CD4-positive, alpha-beta memory T cell (primary cell): ENCODE results near the gene NKX2-4. TPM values are rescaled to one million over a fixed set of nuclear protein-coding genes. Genes with fewer than 3 reads are reported as not detected.
"Not testable (repeated sequence)": the region's sequence is repeated elsewhere in the genome, so short reads cannot be mapped to it uniquely, and the experiment has no call there.

ENCODE experiments used
- CTCF ChIA-PET: fragments of 350-600 bp; sonication (Branson Sonifier 250); formaldehyde crosslinking; loops from one replicate; lab custom pipeline; 2021; ENCODE audit warnings: inconsistent platforms; ENCODE audit not compliant: partially characterized antibody; lab: Charles Lee
- POLR2A ChIA-PET: fragments of 350-600 bp; sonication (Branson Sonifier 250); formaldehyde crosslinking; loops from one replicate; lab custom pipeline; 2021; ENCODE audit not compliant: partially characterized antibody; lab: Charles Lee
- DNase-seq, 5 donors: peaks; one replicate each; pipeline versions ENCODE4 v3.0.0 to v3.0.0-alpha.2; 2020 to 2022; ENCODE audit warnings: mixed read lengths in 1 of 5
- H3K27ac ChIP-seq: one replicate; pipeline ENCODE4 v1.7.0; 2013; ENCODE audit warnings: low read depth, low read length
- H3K27me3 ChIP-seq: 2 replicates; pipeline ENCODE4 v1.7.0; 2013; ENCODE audit warnings: mild to moderate bottlenecking, low read length, moderate library complexity; ENCODE audit not compliant: insufficient read depth
- H3K36me3 ChIP-seq: 2 replicates; pipeline ENCODE4 v1.7.0; 2013; ENCODE audit warnings: mild to moderate bottlenecking, low read length, moderate library complexity; ENCODE audit not compliant: insufficient read depth
- H3K4me1 ChIP-seq: 2 replicates; pipeline ENCODE4 v1.7.0; 2013; ENCODE audit warnings: mild to moderate bottlenecking, low read length, moderate library complexity; ENCODE audit not compliant: insufficient read depth
- H3K4me3 ChIP-seq, 2 donors: one replicate each; pipeline ENCODE4 v1.7.0; 2013; ENCODE audit warnings: low read length in 2 of 2, mild to moderate bottlenecking in 1 of 2
- H3K9me3 ChIP-seq, 2 donors: one replicate each; pipeline ENCODE4 v1.7.0; 2013; ENCODE audit warnings: low read length in 2 of 2, control low read depth in 1 of 2; ENCODE audit not compliant: control insufficient read depth in 1 of 2
- H3K27ac Mint-ChIP-seq, 7 donors: one replicate each; pipeline ENCODE4 v1.8.0; 2020 to 2021; ENCODE audit warnings: mixed read lengths in 7 of 7, mild to moderate bottlenecking in 6 of 7, inconsistent platforms in 3 of 7, moderate library complexity in 3 of 7
- H3K27me3 Mint-ChIP-seq, 2 donors: one replicate each; pipeline ENCODE4 v1.8.0; 2020 to 2021; ENCODE audit warnings: mixed read lengths in 2 of 2
- H3K36me3 Mint-ChIP-seq, 2 donors: one replicate each; pipeline ENCODE4 v1.8.0; 2020 to 2021; ENCODE audit warnings: mixed read lengths in 2 of 2, inconsistent platforms in 1 of 2, mild to moderate bottlenecking in 1 of 2
- H3K4me1 Mint-ChIP-seq, 4 donors: one replicate each; pipeline ENCODE4 v1.8.0; 2020 to 2021; ENCODE audit warnings: mixed read lengths in 4 of 4, mild to moderate bottlenecking in 1 of 4
- H3K4me3 Mint-ChIP-seq, 8 donors: one replicate each; pipeline ENCODE4 v1.8.0; 2020 to 2021; ENCODE audit warnings: mixed read lengths in 8 of 8, mild to moderate bottlenecking in 7 of 8, moderate library complexity in 6 of 8, inconsistent platforms in 3 of 8
- H3K9me3 Mint-ChIP-seq, 8 donors: one replicate each; pipeline ENCODE4 v1.8.0; 2020 to 2021; ENCODE audit warnings: mixed read lengths in 8 of 8, mild to moderate bottlenecking in 5 of 8, inconsistent platforms in 3 of 8, moderate library complexity in 1 of 8
- intact Hi-C: fragments of 100-400 bp; cut with micrococcal nuclease; formaldehyde crosslinking; loops from one replicate; pipeline ENCODE4 v1.15.1; 2023
- polyA plus RNA-seq, 2 donors: library from polyadenylated mRNA; unstranded; fragments of 300-500 nt; fragmentation: Illumina TruSeq; gene quantifications; one replicate each; pipeline ENCODE4 v1.2.3, GENCODE V29; 2021
- total RNA-seq, 2 experiments: library from RNA; stranded (reverse); gene quantifications; one replicate each; pipeline ENCODE4 v1.2.3, GENCODE V29; 2021

Gene NKX2-4
- total and polyA plus RNA-seq, 4 experiments from 2014 or later: not detected

DNA sequence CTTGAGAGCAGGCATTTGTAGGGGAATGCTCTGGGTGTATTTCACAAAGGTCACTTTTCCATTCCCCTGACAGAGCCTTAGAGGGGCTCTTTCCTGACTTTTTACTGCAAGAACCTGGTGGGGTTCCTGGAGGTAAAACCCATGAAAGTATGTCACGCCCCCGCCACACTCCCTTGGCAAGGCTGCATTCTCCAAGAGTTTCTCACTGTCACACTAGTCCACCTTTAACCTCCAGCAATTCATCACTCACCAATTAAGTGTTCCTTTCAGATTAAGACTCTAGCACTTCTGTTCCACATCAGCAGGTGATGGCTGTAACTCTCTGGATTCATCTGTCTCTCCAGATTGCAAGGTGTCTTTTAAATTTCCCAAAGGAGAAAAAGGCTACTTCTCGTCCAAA, 32.7 kb upstream of the NKX2-4 start:
- H3K9me3 Mint-ChIP-seq: peaks cover 1 to 25% (median 15%) of the 10 kb centered on the region in 8 donors
- H3K27ac Mint-ChIP-seq: no peak overlapping the region
- no peak overlapping the region for H3K27ac ChIP-seq
- no peaks in the 10 kb centered on the region for H3K4me1 Mint-ChIP-seq
- no peaks in the 10 kb centered on the region for H3K9me3 ChIP-seq
- no peak for DNase-seq
- H3K36me3 ChIP-seq: no peaks in the 10 kb centered on the region
- intact Hi-C loops: no loop called here
- no peak overlapping the region for H3K4me3 Mint-ChIP-seq
- no peaks in the 10 kb centered on the region for H3K27me3 ChIP-seq
- no peaks in the 10 kb centered on the region for H3K4me1 ChIP-seq
- peaks cover 3 to 17% of the 10 kb centered on the region in 2 donors for H3K27me3 Mint-ChIP-seq
- H3K36me3 Mint-ChIP-seq: peaks cover under 1 to 6% of the 10 kb centered on the region in 2 donors
- ChIA-PET POLR2A (no interaction called here), CTCF (no interaction called here)
- H3K4me3 ChIP-seq: no peak overlapping the region

GRCh38 chr20:21424846-21425245, 27.5 kb upstream of the NKX2-4 start:
- Histone ChIP-seq H3K27me3 (no peaks in the 10 kb centered on the region), H3K4me3 (no peak overlapping the region), H3K4me1 (no peaks in the 10 kb centered on the region), H3K36me3 (no peaks in the 10 kb centered on the region), H3K27ac (no peak overlapping the region), H3K9me3 (peaks cover 0 to 10% of the 10 kb centered on the region in 2 donors)
- Mint-ChIP-seq H3K27me3 (peaks cover 6 to 7% of the 10 kb centered on the region in 2 donors), H3K36me3 (peaks cover 10 to 21% of the 10 kb centered on the region in 2 donors), H3K4me3 (no peak overlapping the region), H3K27ac (no peak overlapping the region), H3K4me1 (no peaks in the 10 kb centered on the region), H3K9me3 (peaks cover 4 to 65% (median 51%) of the 10 kb centered on the region in 8 donors)
- CTCF ChIA-PET: no interaction called here
- DNase-seq: no peak
- POLR2A ChIA-PET: no interaction called here
- intact Hi-C loops: no loop called here

DNA sequence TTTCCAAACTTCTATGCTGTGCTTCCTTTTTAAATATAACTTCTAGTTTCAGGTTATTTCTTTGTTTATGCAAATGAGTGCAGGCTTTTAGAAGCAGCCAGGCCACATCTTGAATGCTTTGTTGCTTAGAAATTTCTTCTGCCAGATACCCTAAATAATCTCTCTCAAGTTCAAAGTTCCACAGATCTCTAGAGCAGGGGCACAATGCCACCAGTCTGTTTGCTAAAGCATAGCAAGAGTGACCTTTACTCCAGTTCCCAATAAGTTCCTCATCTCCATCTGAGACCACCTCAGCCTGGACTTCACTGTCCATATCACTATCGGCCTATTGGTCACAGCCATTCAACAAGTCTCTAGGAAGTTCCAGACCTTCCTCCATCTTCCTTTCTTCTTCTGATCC, 26.4 kb upstream of the NKX2-4 start:
- H3K4me1 Mint-ChIP-seq, DNase-seq, POLR2A ChIA-PET, intact Hi-C loops, CTCF ChIA-PET, H3K27me3 ChIP-seq, H3K4me3 Mint-ChIP-seq, H3K4me1 ChIP-seq, H3K27me3 Mint-ChIP-seq, H3K9me3 ChIP-seq, H3K27ac ChIP-seq, H3K4me3 ChIP-seq, H3K36me3 ChIP-seq: not testable (repeated sequence)
- Mint-ChIP-seq H3K9me3 (peaks cover 5 to 72% (median 52%) of the 10 kb centered on the region in 8 donors), H3K36me3 (peaks cover 10 to 21% of the 10 kb centered on the region in 2 donors), H3K27ac (peak overlapping the region in 1 of 7 donors; percentile 39)

GRCh38 chr20:21421601-21422236, 24.4 kb upstream of the NKX2-4 start:
- peaks cover 5 to 83% (median 60%) of the 10 kb centered on the region in 8 donors for H3K9me3 Mint-ChIP-seq

DNA sequence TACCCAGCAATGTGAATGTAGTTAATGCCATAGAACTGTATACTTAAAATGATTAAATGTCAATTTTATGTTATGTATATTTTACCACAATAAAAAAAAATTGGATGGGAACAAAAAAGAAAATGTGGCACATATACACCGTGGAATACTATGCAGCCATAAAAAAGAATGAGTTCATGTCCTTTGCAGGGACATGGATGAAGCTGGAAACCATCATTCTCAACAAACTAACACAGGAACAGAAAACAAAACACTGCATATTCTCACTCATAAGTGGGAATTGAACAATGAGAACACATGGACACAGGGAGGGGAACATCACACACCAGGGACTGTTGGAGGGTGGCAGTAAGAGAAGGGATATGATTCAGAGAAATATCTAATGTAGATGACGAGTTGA, 21.8 kb upstream of the NKX2-4 start:
- Mint-ChIP-seq H3K36me3 (peaks cover 15 to 21% of the 10 kb centered on the region in 2 donors), H3K4me1 (peaks cover 2 to 11% (median 7%) of the 10 kb centered on the region in 4 donors), H3K27me3 (peaks cover 14 to 21% of the 10 kb centered on the region in 2 donors), H3K9me3 (peaks cover 2 to 74% (median 53%) of the 10 kb centered on the region in 8 donors)
- H3K4me3 ChIP-seq, H3K27ac Mint-ChIP-seq, H3K36me3 ChIP-seq, H3K4me1 ChIP-seq, H3K9me3 ChIP-seq, H3K27me3 ChIP-seq, H3K27ac ChIP-seq, CTCF ChIA-PET, POLR2A ChIA-PET, H3K4me3 Mint-ChIP-seq, DNase-seq, intact Hi-C loops: not testable (repeated sequence)

More at GRCh38 chr20:21421601-21422236, 24.4 kb upstream of the NKX2-4 start:
- peaks cover 0 to 12% of the 10 kb centered on the region in 2 donors for H3K27me3 Mint-ChIP-seq
- ChIA-PET CTCF (no interaction called here), POLR2A (no interaction called here)
- no peak for DNase-seq
- intact Hi-C loops: no loop called here
- no peak overlapping the region for H3K27ac Mint-ChIP-seq
- H3K4me3 Mint-ChIP-seq: peak overlapping the region in 1 of 8 donors; percentile 27
- no peak overlapping the region for H3K27ac ChIP-seq
- no peaks in the 10 kb centered on the region for H3K36me3 ChIP-seq
- H3K4me3 ChIP-seq: no peak overlapping the region
- no peaks in the 10 kb centered on the region for H3K4me1 Mint-ChIP-seq
- H3K9me3 ChIP-seq: peaks cover 0 to 10% of the 10 kb centered on the region in 2 donors
- no peaks in the 10 kb centered on the region for H3K27me3 ChIP-seq
- H3K4me1 ChIP-seq: no peaks in the 10 kb centered on the region
- H3K36me3 Mint-ChIP-seq: peaks cover 17 to 21% of the 10 kb centered on the region in 2 donors

DNA sequence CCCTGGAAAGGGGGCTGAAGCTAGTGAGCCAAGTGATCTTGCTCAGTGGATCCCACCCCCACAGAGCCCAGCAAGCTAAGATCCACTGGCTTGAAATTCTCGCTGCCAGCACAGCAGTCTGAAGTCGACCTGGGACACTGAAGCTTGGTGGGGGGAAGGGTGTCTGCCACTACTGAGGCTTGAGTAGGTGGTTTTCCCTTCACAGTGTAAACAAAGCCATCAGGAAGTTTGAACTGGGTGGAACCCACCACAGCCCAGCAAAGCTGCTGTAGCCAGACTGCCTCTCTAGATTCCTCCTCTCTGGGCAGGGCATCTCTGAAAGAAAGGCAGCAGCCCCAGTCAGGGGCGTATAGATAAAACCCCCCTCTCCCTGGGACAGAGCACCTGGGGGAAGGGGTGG, 16.7 kb upstream of the NKX2-4 start:
- Mint-ChIP-seq H3K4me3 (peak overlapping the region in 3 of 8 donors; percentile 20 to 55 (median 49)), H3K4me1 (peaks cover 2 to 22% (median 15%) of the 10 kb centered on the region in 4 donors), H3K9me3 (peaks cover 2 to 61% (median 43%) of the 10 kb centered on the region in 8 donors), H3K36me3 (peaks cover 10 to 24% of the 10 kb centered on the region in 2 donors), H3K27me3 (peaks cover 34 to 41% of the 10 kb centered on the region in 2 donors)
- H3K27ac Mint-ChIP-seq, POLR2A ChIA-PET, H3K4me3 ChIP-seq, H3K9me3 ChIP-seq, H3K36me3 ChIP-seq, H3K27ac ChIP-seq, H3K27me3 ChIP-seq, intact Hi-C loops: not testable (repeated sequence)
- CTCF ChIA-PET: interaction anchor here (0.6 kb wide), 1 partner anchor 119 kb away, joined by 3 read pairs; no protein-coding TSS in a partner anchor
- peak in 1 of 5 donors; percentile 18 for DNase-seq
- H3K4me1 ChIP-seq: peaks cover 17% of the 10 kb centered on the region

DNA sequence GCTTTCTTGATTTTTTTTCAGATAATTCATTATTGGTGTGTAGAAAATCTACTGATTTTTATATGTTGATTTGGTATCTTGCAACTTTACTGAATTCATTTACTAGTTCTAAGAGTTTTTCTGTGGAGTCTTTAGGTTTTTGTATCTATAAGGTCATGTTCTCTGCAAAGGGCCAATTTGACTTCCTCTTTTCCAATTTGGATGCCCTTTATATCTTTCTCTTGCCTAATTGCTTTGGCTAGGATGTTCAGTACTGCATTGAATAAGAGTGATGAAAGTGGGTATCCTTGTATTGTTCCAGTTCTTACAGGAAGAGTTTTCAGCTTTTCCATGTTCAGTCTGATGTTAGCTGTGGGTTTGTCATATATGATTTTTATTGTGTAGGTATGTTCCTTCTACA, 14.4 kb upstream of the NKX2-4 start:
- H3K4me1 ChIP-seq: peaks cover 17% of the 10 kb centered on the region
- H3K36me3 Mint-ChIP-seq: peaks cover 10 to 17% of the 10 kb centered on the region in 2 donors
- no peak overlapping the region for H3K27ac Mint-ChIP-seq
- intact Hi-C loops: no loop called here
- ChIA-PET POLR2A (no interaction called here), CTCF (no interaction called here)
- H3K4me3 ChIP-seq: no peak overlapping the region
- H3K27me3 Mint-ChIP-seq: peaks cover 30 to 50% of the 10 kb centered on the region in 2 donors
- peaks cover 2 to 41% (median 30%) of the 10 kb centered on the region in 8 donors for H3K9me3 Mint-ChIP-seq
- DNase-seq: no peak
- no peak overlapping the region for H3K27ac ChIP-seq
- H3K9me3 ChIP-seq: peaks cover 0 to 5% of the 10 kb centered on the region in 2 donors
- no peaks in the 10 kb centered on the region for H3K36me3 ChIP-seq
- no peaks in the 10 kb centered on the region for H3K27me3 ChIP-seq
- peaks cover 2 to 22% (median 15%) of the 10 kb centered on the region in 4 donors for H3K4me1 Mint-ChIP-seq
- no peak overlapping the region for H3K4me3 Mint-ChIP-seq
